MCF 10A (cell line): ENCODE data around the gene UBAC2. TPM values are rescaled to one million over a fixed set of nuclear protein-coding genes. Genes with fewer than 3 reads are reported as not detected.

Experiments used
- BruUV-seq: library from RNA; stranded (reverse); fragments of 400-500 nt; replicated peaks from 2 replicates; lab custom pipeline; 2021; lab: Mats Ljungman, UMichigan
- CTCF ChIA-PET: fragments of 300-600 bp; sonication (Branson Sonifier 250); formaldehyde crosslinking; extraction: SDS; loops from one replicate; lab custom pipeline; 2021; ENCODE audit warnings: antibody characterized with exemption, inconsistent platforms; lab: Yijun Ruan, JAX
- POLR2A ChIA-PET: fragments of 300-600, 350-650 bp; sonication (Branson Sonifier 250); formaldehyde crosslinking; extraction: SDS; loops from one replicate; lab custom pipeline; 2020; ENCODE audit warnings: antibody characterized with exemption, inconsistent platforms; lab: Yijun Ruan, JAX
- DNase-seq: peaks from one replicate; pipeline ENCODE4 v3.0.0-alpha.2; 2018; ENCODE audit not compliant: unreplicated experiment
- H3K27ac Mint-ChIP-seq: one replicate; pipeline ENCODE4 v1.8.0; 2022; ENCODE audit warnings: mild to moderate bottlenecking, low read depth, mixed read lengths; ENCODE audit not compliant: unreplicated experiment
- H3K27me3 Mint-ChIP-seq: one replicate; pipeline ENCODE4 v1.8.0; 2022; ENCODE audit warnings: mixed read lengths; ENCODE audit not compliant: insufficient read depth, unreplicated experiment
- H3K36me3 Mint-ChIP-seq: one replicate; pipeline ENCODE4 v1.8.0; 2022; ENCODE audit warnings: mild to moderate bottlenecking, moderate library complexity, mixed read lengths; ENCODE audit not compliant: insufficient read depth, unreplicated experiment
- H3K4me1 Mint-ChIP-seq: one replicate; pipeline ENCODE4 v1.8.0; 2022; ENCODE audit warnings: mixed read lengths; ENCODE audit not compliant: insufficient read depth, unreplicated experiment
- H3K4me3 Mint-ChIP-seq: one replicate; pipeline ENCODE4 v1.8.0; 2022; ENCODE audit warnings: mild to moderate bottlenecking, moderate library complexity, mixed read lengths; ENCODE audit not compliant: unreplicated experiment
- H3K9me3 Mint-ChIP-seq: one replicate; pipeline ENCODE4 v1.8.0; 2022; ENCODE audit warnings: mixed read lengths; ENCODE audit not compliant: unreplicated experiment
- intact Hi-C: fragments of 100-400 bp; cut with micrococcal nuclease; formaldehyde crosslinking; loops from 2 replicates; pipeline ENCODE4 v1.14.1; 2022
- total RNA-seq: library from RNA; stranded (reverse); gene quantifications from 2 replicates; pipeline ENCODE4 v1.2.3, GENCODE V29; 2022
- TF ChIP-seq, protein P1 (sequence below): fragments of 200-600 bp; IDR thresholded peaks from one replicate; pipeline ENCODE4 v1.8.0; 2022; ENCODE audit warnings: antibody characterized with exemption, mild to moderate bottlenecking; ENCODE audit not compliant: unreplicated experiment

Gene UBAC2
- total RNA-seq, 1 experiment from 2014 or later: 74.7 TPM

DNA sequence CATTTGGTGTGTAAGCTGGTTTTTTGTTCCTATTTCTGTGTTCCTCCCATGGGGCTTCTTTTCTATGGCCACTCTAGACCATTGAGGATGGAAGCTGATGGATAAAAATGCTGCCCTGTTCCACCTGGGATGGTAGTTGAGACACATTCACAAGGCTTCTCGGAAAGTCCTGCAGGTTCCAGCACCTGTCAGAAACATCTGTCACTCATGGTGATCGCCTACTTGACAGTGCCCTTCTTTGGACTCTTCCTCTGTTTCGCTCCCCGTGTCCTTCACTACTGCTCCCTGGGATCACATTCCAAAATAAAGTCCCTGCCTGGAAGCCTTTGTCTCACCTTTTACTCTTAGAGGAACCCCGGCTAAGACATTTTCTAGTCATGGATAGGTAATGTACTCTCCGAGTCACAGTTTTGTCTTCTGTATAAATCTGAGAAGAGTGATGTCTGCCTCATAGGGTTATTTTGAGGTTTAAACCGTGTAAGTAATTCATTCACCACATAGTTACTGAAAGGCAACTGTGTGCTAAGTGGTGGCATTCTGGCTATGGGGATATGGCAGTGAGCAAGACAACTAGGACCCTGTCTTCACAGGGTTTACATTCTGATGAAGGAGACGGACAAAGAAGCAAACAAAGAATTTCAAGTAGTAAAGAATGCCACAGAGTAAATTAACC, 21.0 kb downstream of the UBAC2 start:
- DNase-seq: no peak
- BruUV-seq: no TSS peak
- H3K4me3 Mint-ChIP-seq: no peak overlapping the region
- no peak overlapping the region for H3K27ac Mint-ChIP-seq
- TF ChIP-seq, protein P1, sequence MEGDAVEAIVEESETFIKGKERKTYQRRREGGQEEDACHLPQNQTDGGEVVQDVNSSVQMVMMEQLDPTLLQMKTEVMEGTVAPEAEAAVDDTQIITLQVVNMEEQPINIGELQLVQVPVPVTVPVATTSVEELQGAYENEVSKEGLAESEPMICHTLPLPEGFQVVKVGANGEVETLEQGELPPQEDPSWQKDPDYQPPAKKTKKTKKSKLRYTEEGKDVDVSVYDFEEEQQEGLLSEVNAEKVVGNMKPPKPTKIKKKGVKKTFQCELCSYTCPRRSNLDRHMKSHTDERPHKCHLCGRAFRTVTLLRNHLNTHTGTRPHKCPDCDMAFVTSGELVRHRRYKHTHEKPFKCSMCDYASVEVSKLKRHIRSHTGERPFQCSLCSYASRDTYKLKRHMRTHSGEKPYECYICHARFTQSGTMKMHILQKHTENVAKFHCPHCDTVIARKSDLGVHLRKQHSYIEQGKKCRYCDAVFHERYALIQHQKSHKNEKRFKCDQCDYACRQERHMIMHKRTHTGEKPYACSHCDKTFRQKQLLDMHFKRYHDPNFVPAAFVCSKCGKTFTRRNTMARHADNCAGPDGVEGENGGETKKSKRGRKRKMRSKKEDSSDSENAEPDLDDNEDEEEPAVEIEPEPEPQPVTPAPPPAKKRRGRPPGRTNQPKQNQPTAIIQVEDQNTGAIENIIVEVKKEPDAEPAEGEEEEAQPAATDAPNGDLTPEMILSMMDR: no peak
- intact Hi-C loops: no loop called here
- peaks cover 31% of the 10 kb centered on the region for H3K4me1 Mint-ChIP-seq
- peaks cover 12% of the 10 kb centered on the region for H3K36me3 Mint-ChIP-seq
- no peaks in the 10 kb centered on the region for H3K9me3 Mint-ChIP-seq
- POLR2A ChIA-PET: interaction anchor here (1.0 kb wide), 1 partner anchor 21 kb away, joined by 3 read pairs; the partner anchor contains the start of gene UBAC2
- H3K27me3 Mint-ChIP-seq: no peaks in the 10 kb centered on the region
- CTCF ChIA-PET: interaction anchor here (0.7 to 1.3 kb wide), 2 partner anchors 34 to 387 kb away, joined by 3 read pairs; no protein-coding TSS in a partner anchor

DNA sequence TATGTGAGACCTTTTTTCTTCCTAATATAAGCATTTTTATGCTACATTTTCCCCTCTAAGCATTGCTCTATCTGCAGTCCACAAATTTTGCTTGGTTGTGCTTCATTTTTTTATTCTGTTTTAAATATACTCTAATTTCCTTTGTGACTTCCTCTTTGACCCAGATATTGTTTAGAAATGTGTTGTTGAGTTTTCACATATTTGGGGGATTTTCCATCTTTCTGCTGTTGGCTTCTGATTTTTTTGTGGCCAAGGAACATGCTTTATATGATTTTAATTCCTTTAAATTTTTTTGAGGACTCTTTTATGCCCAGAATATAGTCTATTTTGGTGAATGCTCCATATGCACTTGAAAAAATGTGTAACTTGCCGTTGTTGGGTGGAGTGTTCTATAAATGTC, 22.9 kb downstream of the UBAC2 start:
- Mint-ChIP-seq H3K4me3 (no peak overlapping the region), H3K27ac (no peak overlapping the region), H3K4me1 (peaks cover 28% of the 10 kb centered on the region), H3K36me3 (peaks cover 18% of the 10 kb centered on the region), H3K9me3 (no peaks in the 10 kb centered on the region), H3K27me3 (no peaks in the 10 kb centered on the region)
- DNase-seq: no peak
- POLR2A ChIA-PET: interaction anchor here (0.8 to 1.1 kb wide), 2 partner anchors 10 to 23 kb away, joined by 4 to 5 read pairs; partner anchors contain the start of gene UBAC2
- intact Hi-C loops: no loop called here
- no TSS peak for BruUV-seq
- CTCF ChIA-PET: interaction anchor here (0.5 to 0.6 kb wide), 2 partner anchors 10 to 396 kb away, joined by 3 read pairs; no protein-coding TSS in a partner anchor
- TF ChIP-seq, protein P1: no peak

DNA sequence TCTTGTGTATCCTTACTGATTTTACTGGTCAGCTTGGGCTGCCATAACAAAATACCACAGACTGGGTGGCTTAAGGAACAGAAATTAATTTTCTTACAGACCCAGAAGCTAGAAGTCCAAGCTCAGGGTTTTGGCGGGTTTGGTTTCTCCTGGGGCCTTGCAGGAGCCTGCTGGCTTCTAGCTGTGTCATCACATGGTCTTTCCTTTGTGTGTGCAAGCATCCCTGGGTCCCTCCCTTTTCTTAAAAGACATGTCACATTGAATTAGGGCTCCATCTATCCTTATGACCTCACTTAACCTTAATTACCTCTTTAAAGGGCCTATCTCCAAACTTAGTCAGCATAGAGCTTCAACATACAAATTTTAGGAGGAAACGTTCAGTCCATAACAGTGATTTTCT, 23.4 kb downstream of the UBAC2 start:
- POLR2A ChIA-PET: interaction anchor here (0.5 to 1.1 kb wide), 4 partner anchors 10 to 54 kb away, joined by 3 to 5 read pairs (median 4); partner anchors contain the start of gene UBAC2
- TF ChIP-seq, protein P1: no peak

DNA sequence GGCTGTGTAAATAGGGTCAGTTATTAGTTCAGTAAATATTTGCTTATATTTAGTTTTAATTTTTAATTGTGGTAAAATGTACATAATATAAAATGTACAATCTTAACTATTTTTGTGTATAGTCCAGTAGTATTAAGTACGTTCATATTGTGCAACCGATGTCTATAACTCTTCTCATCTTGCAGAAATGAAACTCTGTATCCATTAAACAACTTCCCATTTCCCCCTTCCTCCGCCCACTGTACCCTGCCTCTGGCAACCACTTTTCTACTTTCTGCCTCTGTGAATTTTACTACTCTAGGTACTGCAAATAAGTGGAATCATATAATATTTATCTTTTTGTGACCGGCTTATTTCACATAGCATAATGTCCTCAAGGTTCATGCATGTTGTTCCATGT, 24.4 kb downstream of the UBAC2 start:
- Mint-ChIP-seq H3K9me3 (no peaks in the 10 kb centered on the region), H3K27me3 (no peaks in the 10 kb centered on the region), H3K4me3 (no peak overlapping the region), H3K4me1 (peaks cover 36% of the 10 kb centered on the region), H3K36me3 (peaks cover 16% of the 10 kb centered on the region), H3K27ac (no peak overlapping the region)
- no TSS peak for BruUV-seq
- intact Hi-C loops: no loop called here
- no peak for DNase-seq
- ChIA-PET POLR2A (interaction anchor here (1.5 kb wide), 1 partner anchor 22 kb away, joined by 3 read pairs; no protein-coding TSS in a partner anchor), CTCF (no interaction called here)
- TF ChIP-seq, protein P1: no peak

More for the DNA sequence above, 23.4 kb downstream of the UBAC2 start:
- Mint-ChIP-seq H3K9me3 (no peaks in the 10 kb centered on the region), H3K36me3 (peaks cover 16% of the 10 kb centered on the region), H3K4me3 (no peak overlapping the region), H3K27me3 (no peaks in the 10 kb centered on the region), H3K27ac (no peak overlapping the region), H3K4me1 (peaks cover 31% of the 10 kb centered on the region)
- DNase-seq: no peak
- BruUV-seq: no TSS peak
- CTCF ChIA-PET: interaction anchor here (0.5 to 0.6 kb wide), 3 partner anchors 110 to 396 kb away, joined by 3 to 4 read pairs (median 3); no protein-coding TSS in a partner anchor
- intact Hi-C loops: no loop called here
